ENCODE measurements around the gene MYCT1. TPM values are rescaled to one million over a fixed set of nuclear protein-coding genes. Genes with fewer than 3 reads are reported as not detected.

Gene MYCT1
- polyA plus RNA-seq, 1 donor (not counting 4 experiments of a cell fraction or from before 2014, with no cell fraction given), result 0.05 TPM

DNA sequence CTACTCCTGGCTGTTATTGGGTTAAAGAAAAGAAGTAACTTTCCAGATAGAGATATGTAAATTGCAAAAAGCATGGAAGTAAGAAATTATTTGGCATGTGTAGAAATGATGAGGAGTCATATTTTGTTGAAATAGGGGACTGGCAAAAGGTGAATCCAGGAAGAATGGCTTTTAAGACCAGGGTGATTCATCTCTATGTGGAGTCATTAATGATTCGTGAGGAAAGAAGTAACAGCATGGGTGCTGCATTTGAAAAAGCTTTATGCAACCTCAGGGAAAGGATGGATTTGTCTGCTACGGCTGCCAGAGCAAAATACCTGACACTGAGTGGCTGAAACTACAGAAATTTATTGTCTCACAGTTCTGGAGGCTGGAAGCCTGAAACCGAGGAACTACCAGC lies 45.7 kb upstream of the MYCT1 start:
- H3K27me3 ChIP-seq (ENCODE audit: control insufficient read depth, extremely low read depth, insufficient read depth, low read length), result no peaks in the 10 kb centered on the region
- FAIRE-seq (no peak), DNase-seq (ENCODE audit: low read depth, low spot score) (no peak)
- no peak overlapping the region for H3K27ac ChIP-seq (ENCODE audit: control insufficient read depth, insufficient read depth, low read length)
- H3K9me3 ChIP-seq (ENCODE audit: control insufficient read depth, low read depth, low read length), result no peaks in the 10 kb centered on the region
- no peaks in the 10 kb centered on the region for H4K20me1 ChIP-seq (ENCODE audit: control insufficient read depth, extremely low read depth, insufficient read depth, low read length)
- no peaks in the 10 kb centered on the region for H3K36me3 ChIP-seq (ENCODE audit: control insufficient read depth in 2 of 2, extremely low read depth in 1 of 2, insufficient read depth in 2 of 2, low read length in 2 of 2)
- H3K9me1 ChIP-seq (ENCODE audit: control insufficient read depth, extremely low read depth, insufficient read depth, low read length), result no peaks in the 10 kb centered on the region
- H2AFZ ChIP-seq (ENCODE audit: control insufficient read depth, low read length), result no peak overlapping the region
- H3K4me1 ChIP-seq (ENCODE audit: control insufficient read depth, extremely low read depth, insufficient read depth, low read length), result no peaks in the 10 kb centered on the region
- H3K4me3 ChIP-seq (ENCODE audit: control insufficient read depth in 2 of 3, extremely low read depth in 1 of 3, insufficient read depth in 2 of 3, low read depth in 1 of 3, low read length in 3 of 3), result no peak overlapping the region
- dilution Hi-C loops (cut with MboI; ENCODE audit: extremely low pct_ligation_motif_present, low sequenced_read_pairs), result no loop called here
- no peak overlapping the region for H3K9ac ChIP-seq (ENCODE audit: control insufficient read depth, extremely low read depth, insufficient read depth, low read length)
- no peak for TF ChIP-seq EZH2 (IDR thresholded peaks at IDR 0.05; ENCODE audit: low read length)
- TF ChIP-seq, protein P1, sequence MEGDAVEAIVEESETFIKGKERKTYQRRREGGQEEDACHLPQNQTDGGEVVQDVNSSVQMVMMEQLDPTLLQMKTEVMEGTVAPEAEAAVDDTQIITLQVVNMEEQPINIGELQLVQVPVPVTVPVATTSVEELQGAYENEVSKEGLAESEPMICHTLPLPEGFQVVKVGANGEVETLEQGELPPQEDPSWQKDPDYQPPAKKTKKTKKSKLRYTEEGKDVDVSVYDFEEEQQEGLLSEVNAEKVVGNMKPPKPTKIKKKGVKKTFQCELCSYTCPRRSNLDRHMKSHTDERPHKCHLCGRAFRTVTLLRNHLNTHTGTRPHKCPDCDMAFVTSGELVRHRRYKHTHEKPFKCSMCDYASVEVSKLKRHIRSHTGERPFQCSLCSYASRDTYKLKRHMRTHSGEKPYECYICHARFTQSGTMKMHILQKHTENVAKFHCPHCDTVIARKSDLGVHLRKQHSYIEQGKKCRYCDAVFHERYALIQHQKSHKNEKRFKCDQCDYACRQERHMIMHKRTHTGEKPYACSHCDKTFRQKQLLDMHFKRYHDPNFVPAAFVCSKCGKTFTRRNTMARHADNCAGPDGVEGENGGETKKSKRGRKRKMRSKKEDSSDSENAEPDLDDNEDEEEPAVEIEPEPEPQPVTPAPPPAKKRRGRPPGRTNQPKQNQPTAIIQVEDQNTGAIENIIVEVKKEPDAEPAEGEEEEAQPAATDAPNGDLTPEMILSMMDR (optimal IDR thresholded peaks at IDR 0.05 in 1 of 3, IDR thresholded peaks at IDR 0.05 in 1 of 3, conservative IDR thresholded peaks at IDR 0.05 in 1 of 3; ENCODE audit: extremely low read depth in 1 of 3, insufficient read depth in 2 of 3, low read length in 3 of 3), result no peak
- no peaks in the 10 kb centered on the region for H3K79me2 ChIP-seq (ENCODE audit: control insufficient read depth, insufficient read depth, low read length)
- no peak overlapping the region for H3K4me2 ChIP-seq (ENCODE audit: control insufficient read depth, extremely low read depth, insufficient read depth, low read depth, low read length)

DNA sequence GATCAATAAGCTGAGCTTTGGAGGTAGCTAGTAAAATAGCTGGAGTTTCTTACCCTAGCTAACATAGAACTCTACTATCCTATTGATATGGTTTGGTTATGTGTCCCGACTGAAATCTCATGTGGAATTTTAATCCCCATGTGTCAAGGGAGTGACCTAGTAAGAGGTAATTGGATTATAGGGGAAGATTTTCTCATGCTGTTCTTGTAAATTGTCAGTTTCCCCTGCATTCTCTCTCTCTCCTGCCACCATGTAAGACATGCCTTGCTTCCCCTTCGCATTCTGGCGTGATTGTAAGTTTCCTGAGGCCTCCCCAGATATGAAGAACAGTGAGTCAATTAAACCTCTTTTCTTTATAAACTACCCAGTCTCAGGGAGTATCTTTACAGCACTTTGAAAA lies 35.9 kb upstream of the MYCT1 start:
- Histone ChIP-seq H3K36me3 (ENCODE audit: control insufficient read depth in 2 of 2, extremely low read depth in 1 of 2, insufficient read depth in 2 of 2, low read length in 2 of 2) (no peaks in the 10 kb centered on the region), H4K20me1 (ENCODE audit: control insufficient read depth, extremely low read depth, insufficient read depth, low read length) (no peaks in the 10 kb centered on the region), H3K9ac (ENCODE audit: control insufficient read depth, extremely low read depth, insufficient read depth, low read length) (no peak overlapping the region), H3K4me1 (ENCODE audit: control insufficient read depth, extremely low read depth, insufficient read depth, low read length) (no peaks in the 10 kb centered on the region), H3K4me2 (ENCODE audit: control insufficient read depth, extremely low read depth, insufficient read depth, low read depth, low read length) (no peak overlapping the region), H2AFZ (ENCODE audit: control insufficient read depth, low read length) (no peak overlapping the region), H3K27me3 (ENCODE audit: control insufficient read depth, extremely low read depth, insufficient read depth, low read length) (no peaks in the 10 kb centered on the region), H3K79me2 (ENCODE audit: control insufficient read depth, insufficient read depth, low read length) (no peaks in the 10 kb centered on the region), H3K4me3 (ENCODE audit: control insufficient read depth in 2 of 3, extremely low read depth in 1 of 3, insufficient read depth in 2 of 3, low read depth in 1 of 3, low read length in 3 of 3) (no peak overlapping the region), H3K27ac (ENCODE audit: control insufficient read depth, insufficient read depth, low read length) (no peak overlapping the region), H3K9me1 (ENCODE audit: control insufficient read depth, extremely low read depth, insufficient read depth, low read length) (no peaks in the 10 kb centered on the region), H3K9me3 (ENCODE audit: control insufficient read depth, low read depth, low read length) (no peaks in the 10 kb centered on the region)
- FAIRE-seq (no peak), DNase-seq (ENCODE audit: low read depth, low spot score) (no peak)
- dilution Hi-C loops (cut with MboI; ENCODE audit: extremely low pct_ligation_motif_present, low sequenced_read_pairs), result no loop called here
- TF ChIP-seq EZH2 (IDR thresholded peaks at IDR 0.05; ENCODE audit: low read length), result no peak
- TF ChIP-seq, protein P1 (optimal IDR thresholded peaks at IDR 0.05 in 1 of 3, IDR thresholded peaks at IDR 0.05 in 1 of 3, conservative IDR thresholded peaks at IDR 0.05 in 1 of 3; ENCODE audit: extremely low read depth in 1 of 3, insufficient read depth in 2 of 3, low read length in 3 of 3), result no peak
